ENCODE data around the gene AUP1. TPM values are rescaled to one million over a fixed set of nuclear protein-coding genes. Genes with fewer than 3 reads are reported as not detected.
A peak's percentile ranks its signal among the peaks of the same experiment; 100 is the strongest.

Gene AUP1
- total and polyA plus RNA-seq, 5 experiments from 2014 or later, result 79.5 to 184 (median 88.9) TPM

DNA sequence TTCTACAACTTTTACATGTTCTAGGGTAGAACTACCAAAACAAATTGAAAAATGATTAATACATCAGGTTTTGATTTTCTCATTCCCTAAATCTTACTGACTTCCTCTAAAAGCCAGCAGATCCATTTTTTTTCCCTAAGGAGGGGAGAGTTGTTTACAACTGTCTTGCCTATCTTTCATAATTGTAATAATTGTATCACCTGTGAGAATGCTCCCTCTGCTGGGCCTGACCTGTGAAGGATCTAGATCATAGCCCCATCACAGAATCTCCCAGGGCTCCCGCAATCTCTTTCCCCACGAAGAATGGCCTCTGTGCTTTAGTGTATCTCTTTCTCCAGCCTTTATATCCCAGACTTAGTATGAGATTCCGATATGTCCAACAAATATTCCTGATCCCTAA lies 15.1 kb upstream of the AUP1 start:
- H3K4me3 Mint-ChIP-seq, result no peak overlapping the region
- POLR2A ChIA-PET, result no interaction called here
- no peak for ATAC-seq

DNA sequence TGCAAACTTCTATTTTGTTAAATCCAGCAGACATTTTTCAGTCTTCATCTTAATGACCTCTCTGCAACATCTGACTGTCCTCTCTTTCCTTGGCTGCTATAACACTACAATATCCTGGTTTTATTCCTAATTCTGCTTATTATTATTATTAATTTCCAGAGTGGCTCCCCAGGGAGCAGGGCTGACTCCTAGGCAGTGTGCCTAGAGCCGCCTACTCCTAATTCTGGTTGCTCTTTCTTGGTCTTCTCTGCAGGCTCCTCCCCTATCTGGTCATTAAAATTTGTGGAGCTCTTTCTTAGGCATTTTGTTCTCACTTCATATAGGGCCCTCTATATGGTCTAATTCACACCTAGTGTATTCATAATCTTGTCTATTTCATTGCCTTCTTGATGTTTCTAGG lies 13.5 kb upstream of the AUP1 start:
- H3K27ac Mint-ChIP-seq, result no peak overlapping the region
- peaks cover 0 to 10% (median 1%) of the 10 kb centered on the region in 4 donors for H3K4me1 Mint-ChIP-seq
- peaks cover 0 to 2% (median 2%) of the 10 kb centered on the region in 3 donors for H3K36me3 Mint-ChIP-seq
- H3K4me3 Mint-ChIP-seq, result no peak overlapping the region
- POLR2A ChIA-PET, result interaction anchor here (1.9 kb wide), 1 partner anchor 14 kb away, joined by 7 read pairs; the partner anchor contains the start of genes AUP1 and HTRA2
- ATAC-seq (no peak), DNase-seq (no peak)
- H3K27me3 Mint-ChIP-seq, result peaks cover 30 to 67% (median 33%) of the 10 kb centered on the region in 5 donors
- no peaks in the 10 kb centered on the region for H3K9me3 Mint-ChIP-seq

More for the DNA sequence above, 15.1 kb upstream of the AUP1 start:
- DNase-seq, result no peak
- H3K27me3 Mint-ChIP-seq, result peaks cover 33 to 69% (median 36%) of the 10 kb centered on the region in 5 donors
- H3K36me3 Mint-ChIP-seq, result peaks cover 2 to 4% (median 2%) of the 10 kb centered on the region in 3 donors
- H3K9me3 Mint-ChIP-seq, result no peaks in the 10 kb centered on the region
- peak overlapping the region in 1 of 10 donors; percentile 23 for H3K27ac Mint-ChIP-seq
- H3K4me1 Mint-ChIP-seq, result peaks cover 0 to 11% (median 11%) of the 10 kb centered on the region in 4 donors

DNA sequence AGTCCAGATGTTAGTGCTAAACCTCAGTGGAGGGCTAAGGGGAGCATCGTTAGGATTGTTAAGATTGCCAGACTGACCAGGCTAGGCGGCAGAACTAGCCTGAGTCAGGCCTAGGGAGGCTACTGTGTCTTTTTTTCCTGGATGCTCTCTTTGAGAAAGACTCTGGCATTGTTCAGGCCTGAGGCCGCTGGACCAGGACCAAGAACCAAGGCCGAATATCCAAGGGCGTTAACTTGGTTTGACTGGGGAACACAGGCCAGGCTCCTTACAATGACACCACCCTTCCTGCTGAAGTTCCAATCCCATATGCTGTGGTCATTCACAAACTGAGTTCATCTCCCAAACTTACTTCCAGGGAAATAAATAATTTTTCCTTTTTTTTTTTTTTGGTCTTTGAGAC lies 10.8 kb upstream of the AUP1 start:
- POLR2A ChIA-PET, result interaction anchor here (1.1 kb wide), 1 partner anchor 9 kb away, joined by 3 read pairs; no protein-coding TSS in a partner anchor
- DNase-seq, result no peak
- H3K27ac Mint-ChIP-seq, result no peak overlapping the region
- H3K36me3 Mint-ChIP-seq, result peaks cover 0 to 2% (median 2%) of the 10 kb centered on the region in 3 donors
- peaks cover 0 to 8% (median 3%) of the 10 kb centered on the region in 4 donors for H3K4me1 Mint-ChIP-seq
- ATAC-seq, result no peak
- H3K4me3 Mint-ChIP-seq, result no peak overlapping the region
- H3K9me3 Mint-ChIP-seq, result no peaks in the 10 kb centered on the region
- peaks cover 19 to 44% (median 22%) of the 10 kb centered on the region in 5 donors for H3K27me3 Mint-ChIP-seq

DNA sequence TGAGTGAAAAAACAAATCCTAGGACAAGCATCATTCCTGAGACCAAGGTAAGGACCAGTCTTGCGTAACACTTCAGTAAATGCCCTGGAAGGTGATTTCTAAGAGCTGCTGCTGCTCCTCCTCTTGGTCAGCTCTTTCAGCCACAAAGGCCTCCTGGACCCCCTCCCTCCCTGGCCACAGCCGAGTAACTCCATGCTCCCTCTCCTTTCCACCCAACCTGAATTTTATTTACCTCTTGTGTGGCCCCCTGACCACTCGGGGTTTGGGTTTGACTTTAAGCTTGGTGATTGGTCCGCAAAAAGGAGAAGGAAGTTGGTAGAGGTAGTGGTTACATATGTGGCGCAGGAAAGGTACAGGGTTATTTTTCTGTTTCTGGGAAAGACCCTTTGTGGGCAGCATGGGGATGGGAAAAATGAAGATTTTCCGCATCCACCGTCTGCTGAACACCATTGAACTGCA lies 9.4 kb upstream of the AUP1 start:
- no peak for ATAC-seq
- H3K9me3 Mint-ChIP-seq, result no peaks in the 10 kb centered on the region
- DNase-seq, result no peak
- POLR2A ChIA-PET, result interaction anchor here (0.6 to 1.2 kb wide), 3 partner anchors 9 to 81 kb away, joined by 3 to 4 read pairs (median 3); partner anchors contain the start of genes AUP1, HTRA2 and WBP1
- H3K4me3 Mint-ChIP-seq, result peak overlapping the region in 1 of 10 donors; percentile 52
- H3K36me3 Mint-ChIP-seq, result peaks cover 0 to 2% (median 2%) of the 10 kb centered on the region in 3 donors
- H3K27me3 Mint-ChIP-seq, result peaks cover 16 to 42% (median 22%) of the 10 kb centered on the region in 5 donors
- H3K27ac Mint-ChIP-seq, result no peak overlapping the region
- H3K4me1 Mint-ChIP-seq, result peaks cover 0 to 8% (median 3%) of the 10 kb centered on the region in 4 donors

DNA sequence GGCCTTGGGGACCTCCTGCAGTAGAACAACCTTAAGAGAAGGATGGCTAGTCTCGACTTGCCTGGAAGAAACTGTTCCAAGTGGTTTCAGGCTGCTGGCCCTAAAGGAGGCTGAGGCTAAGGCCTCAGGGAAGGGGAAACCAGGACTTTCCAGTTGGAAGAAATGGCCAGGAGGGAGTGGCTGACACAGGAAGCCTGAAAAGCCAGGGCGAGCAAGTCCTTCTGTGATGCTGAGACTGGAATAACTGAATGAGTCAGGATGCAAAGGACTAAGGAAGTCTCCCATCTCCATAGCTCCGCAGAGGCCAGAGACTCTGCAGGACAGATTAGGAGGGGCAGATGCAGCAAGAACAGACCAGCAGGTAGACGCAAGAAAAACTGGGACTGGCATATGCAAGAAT lies 7.6 kb upstream of the AUP1 start:
- Mint-ChIP-seq H3K4me1 (peaks cover 4 to 10% (median 8%) of the 10 kb centered on the region in 4 donors), H3K36me3 (peaks cover 0 to 8% (median 3%) of the 10 kb centered on the region in 3 donors), H3K27me3 (peaks cover 7 to 31% (median 13%) of the 10 kb centered on the region in 5 donors), H3K27ac (no peak overlapping the region), H3K4me3 (no peak overlapping the region), H3K9me3 (no peaks in the 10 kb centered on the region)
- no peak for DNase-seq
- no peak for ATAC-seq
- POLR2A ChIA-PET, result no interaction called here

DNA sequence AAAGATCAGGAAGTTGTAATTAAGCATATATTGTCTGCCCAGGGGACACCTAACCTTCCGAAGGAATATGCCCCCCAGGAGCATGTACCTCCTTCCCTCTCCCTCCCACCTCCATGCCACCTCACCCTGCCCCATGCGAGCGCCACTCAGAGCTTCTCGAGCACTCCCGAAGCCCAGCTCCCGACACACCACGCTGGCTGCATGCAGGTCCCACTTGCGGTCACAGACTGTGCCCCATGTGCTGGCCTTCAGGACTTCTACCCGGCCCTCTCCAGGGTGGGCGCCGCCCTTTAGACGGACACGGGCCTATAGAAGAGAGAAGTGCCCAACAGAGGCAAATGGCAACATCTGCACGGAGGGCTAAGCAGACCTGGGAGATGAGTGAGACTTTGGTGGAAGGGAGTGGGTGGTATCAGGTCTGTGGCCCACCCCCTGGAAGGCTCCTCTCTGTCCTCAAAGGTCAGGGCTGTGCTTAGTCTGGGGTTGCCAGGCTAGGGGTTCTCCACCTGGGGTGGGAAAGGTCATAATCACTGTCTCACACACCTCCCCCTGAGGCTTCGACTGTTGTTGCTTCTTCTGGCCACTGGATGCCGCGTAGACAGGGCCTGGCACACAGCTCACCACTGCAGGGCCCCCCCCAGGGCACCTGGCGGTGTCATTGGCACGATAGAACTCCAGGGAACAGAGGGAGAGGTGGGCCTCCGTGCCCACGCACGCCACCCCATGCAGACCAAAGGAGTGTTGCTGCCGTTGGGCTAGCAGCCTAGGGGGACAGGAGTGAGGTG lies 6.9 kb upstream of the AUP1 start:
- Mint-ChIP-seq H3K27me3 (peaks cover 7 to 27% (median 12%) of the 10 kb centered on the region in 5 donors), H3K36me3 (peaks cover 0 to 10% (median 3%) of the 10 kb centered on the region in 3 donors), H3K27ac (no peak overlapping the region), H3K4me1 (peaks cover 11 to 18% (median 15%) of the 10 kb centered on the region in 4 donors), H3K9me3 (no peaks in the 10 kb centered on the region), H3K4me3 (no peak overlapping the region)
- POLR2A ChIA-PET, result interaction anchor here (1.5 kb wide), 1 partner anchor 13 kb away, joined by 3 read pairs; no protein-coding TSS in a partner anchor
- ATAC-seq (no peak), DNase-seq (no peak)

DNA sequence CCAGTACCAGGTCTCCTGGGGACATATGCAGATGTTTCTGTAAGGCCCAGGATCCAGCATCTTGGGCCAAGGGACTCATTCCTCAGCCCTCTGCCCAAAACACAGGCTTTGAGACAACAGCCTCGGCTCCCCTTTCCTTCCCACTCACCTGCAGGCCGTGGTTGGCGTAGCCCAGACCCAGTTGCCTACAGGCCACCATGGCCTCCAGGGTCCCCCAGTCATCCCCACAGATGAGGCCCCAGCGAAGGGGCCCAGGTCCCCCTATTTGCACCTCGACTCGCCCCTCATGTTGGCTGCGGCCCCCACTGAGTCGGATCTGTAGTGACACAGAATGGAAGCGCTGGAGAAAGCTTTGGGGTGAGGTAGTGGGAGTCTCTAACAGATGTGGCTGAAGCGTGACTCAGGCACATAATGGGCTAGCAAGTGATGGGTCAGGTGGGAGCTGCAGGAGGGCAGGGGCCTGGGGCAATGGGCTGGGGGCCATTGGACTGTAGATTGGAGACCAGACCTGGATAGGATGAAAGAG lies 6.0 kb upstream of the AUP1 start:
- H3K9me3 Mint-ChIP-seq, result no peaks in the 10 kb centered on the region
- H3K4me1 Mint-ChIP-seq, result peaks cover 19 to 26% (median 21%) of the 10 kb centered on the region in 4 donors
- peaks cover 5 to 22% (median 12%) of the 10 kb centered on the region in 5 donors for H3K27me3 Mint-ChIP-seq
- ATAC-seq, result no peak
- peaks cover 0 to 8% (median 3%) of the 10 kb centered on the region in 3 donors for H3K36me3 Mint-ChIP-seq
- POLR2A ChIA-PET, result interaction anchor here (1.5 kb wide), 1 partner anchor 14 kb away, joined by 3 read pairs; no protein-coding TSS in a partner anchor
- peak overlapping the region in 2 of 10 donors; percentile 31 to 43 for H3K27ac Mint-ChIP-seq
- no peak overlapping the region for H3K4me3 Mint-ChIP-seq
- DNase-seq, result no peak

DNA sequence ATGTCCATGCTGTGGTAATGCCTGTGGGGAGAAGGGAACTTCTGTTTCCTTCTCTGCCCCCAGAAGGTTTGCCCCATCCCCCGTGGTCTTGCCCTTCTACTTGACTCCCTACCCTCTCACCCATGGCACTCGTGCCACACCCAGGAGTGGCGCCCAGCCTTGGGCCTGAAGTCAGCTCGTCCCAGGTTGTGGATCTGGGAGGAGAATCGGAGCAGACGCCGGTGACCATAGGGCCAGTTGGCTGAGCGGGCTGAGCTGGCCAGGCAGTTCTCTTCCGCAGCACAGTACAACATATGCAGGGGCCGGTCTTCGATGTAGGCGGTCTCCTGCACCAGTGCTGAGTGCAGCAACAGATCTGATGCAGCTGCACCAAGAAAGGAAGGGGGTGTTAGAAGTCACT lies 4.9 kb upstream of the AUP1 start:
- H3K27me3 Mint-ChIP-seq, result peaks cover 3 to 15% (median 8%) of the 10 kb centered on the region in 5 donors
- no peak overlapping the region for H3K4me3 Mint-ChIP-seq
- POLR2A ChIA-PET, result interaction anchor here (5.7 kb wide), 1 partner anchor 77 kb away, joined by 45 read pairs; the partner anchor contains the start of genes INO80B and WBP1
- H3K36me3 Mint-ChIP-seq, result peaks cover 0 to 8% (median 3%) of the 10 kb centered on the region in 3 donors
- H3K9me3 Mint-ChIP-seq, result no peaks in the 10 kb centered on the region
- H3K27ac Mint-ChIP-seq, result no peak overlapping the region
- peaks cover 19 to 28% (median 22%) of the 10 kb centered on the region in 4 donors for H3K4me1 Mint-ChIP-seq
- DNase-seq (no peak), ATAC-seq (no peak)

DNA sequence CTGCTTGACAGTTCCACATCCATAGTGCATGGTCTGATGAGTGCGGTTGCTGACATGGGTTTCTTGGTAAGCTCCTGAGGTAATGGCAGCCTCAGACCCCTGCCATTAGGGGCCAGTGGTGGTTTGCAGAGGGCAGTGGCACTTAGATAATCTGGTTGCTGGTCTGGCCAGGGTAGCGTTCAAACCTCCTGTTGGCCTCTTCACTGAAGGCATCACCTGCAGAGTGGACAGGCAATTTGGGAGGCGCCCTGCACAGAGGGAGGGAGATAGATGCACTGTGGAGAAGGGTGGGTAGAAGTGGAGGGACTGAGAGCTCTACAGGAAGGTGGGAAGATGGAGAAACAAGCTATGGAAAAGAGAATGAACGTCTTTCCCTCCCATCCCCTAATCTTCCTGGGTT lies 4.0 kb upstream of the AUP1 start:
- no peak for ATAC-seq
- H3K9me3 Mint-ChIP-seq, result no peaks in the 10 kb centered on the region
- POLR2A ChIA-PET, result interaction anchor here (0.6 to 5.7 kb wide), 2 partner anchors 48 to 76 kb away, joined by 3 to 45 read pairs; partner anchors contain the start of genes INO80B and WBP1
- no peak for DNase-seq
- H3K27ac Mint-ChIP-seq, result peak overlapping the region in 1 of 10 donors; percentile 73
- peaks cover 0 to 8% (median 3%) of the 10 kb centered on the region in 3 donors for H3K36me3 Mint-ChIP-seq
- peaks cover 0 to 5% (median 0%) of the 10 kb centered on the region in 5 donors for H3K27me3 Mint-ChIP-seq
- H3K4me1 Mint-ChIP-seq, result peaks cover 20 to 30% (median 26%) of the 10 kb centered on the region in 4 donors
- no peak overlapping the region for H3K4me3 Mint-ChIP-seq

DNA sequence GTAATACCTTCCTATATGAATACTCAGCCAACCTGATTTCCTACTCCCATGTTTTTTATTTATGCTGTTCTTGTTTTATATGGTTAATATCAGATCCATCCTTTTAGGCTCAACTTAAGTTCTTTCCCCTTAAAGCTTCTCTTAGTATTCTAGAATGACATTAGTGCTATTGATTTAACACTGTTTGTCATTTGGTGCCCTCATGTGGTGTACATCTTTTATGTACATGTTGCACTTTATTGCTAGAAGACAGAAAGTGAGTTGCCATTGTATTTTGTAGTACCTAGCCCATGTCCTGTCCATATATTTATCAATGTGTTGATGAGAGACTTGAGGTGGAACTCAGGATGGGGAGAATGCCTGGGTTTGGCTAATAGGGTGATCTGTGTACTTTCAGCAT lies 2.7 kb upstream of the AUP1 start:
- peaks cover 0 to under 1% (median 0%) of the 10 kb centered on the region in 5 donors for H3K27me3 Mint-ChIP-seq
- peak overlapping the region in 9 of 10 donors; percentile 1 to 97 (median 49) for H3K27ac Mint-ChIP-seq
- peaks cover 0 to 20% (median 8%) of the 10 kb centered on the region in 3 donors for H3K36me3 Mint-ChIP-seq
- no peaks in the 10 kb centered on the region for H3K9me3 Mint-ChIP-seq
- POLR2A ChIA-PET, result interaction anchor here (1.9 to 5.7 kb wide), 3 partner anchors 50 to 75 kb away, joined by 8 to 45 read pairs (median 31); partner anchors contain the start of genes CCDC142, INO80B, MRPL53 and TTC31
- H3K4me1 Mint-ChIP-seq, result peaks cover 23 to 40% (median 37%) of the 10 kb centered on the region in 4 donors
- H3K4me3 Mint-ChIP-seq, result peak overlapping the region in 9 of 10 donors; percentile 20 to 89 (median 68)
- ATAC-seq, result no peak
- DNase-seq, result peak in 2 of 10 donors; percentile 50 to 53

DNA sequence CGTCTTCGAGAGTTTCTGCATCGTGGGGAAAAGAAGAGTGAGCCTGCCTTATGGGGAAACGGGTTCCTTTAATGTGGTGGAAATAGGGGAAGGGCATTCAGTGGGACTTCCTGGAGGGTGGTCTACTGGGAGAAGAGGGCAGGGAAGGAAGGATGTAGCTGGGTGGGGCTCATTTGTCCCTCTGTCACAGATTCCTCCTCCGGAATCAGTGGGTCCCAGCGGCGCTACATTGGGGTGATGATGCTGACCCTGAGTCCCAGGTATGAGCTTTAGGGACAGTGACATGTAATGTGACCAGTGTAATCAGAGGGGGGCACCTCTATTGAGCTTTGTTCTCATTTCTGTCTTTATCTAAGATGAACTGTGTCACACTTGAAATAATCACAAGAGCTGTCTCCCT lies 2.2 kb upstream of the AUP1 start:
- Mint-ChIP-seq H3K4me3 (peak overlapping the region in 8 of 10 donors; percentile 25 to 96 (median 90)), H3K27me3 (no peaks in the 10 kb centered on the region), H3K27ac (peak overlapping the region in 8 of 10 donors; percentile 26 to 97 (median 66)), H3K9me3 (no peaks in the 10 kb centered on the region), H3K36me3 (peaks cover 0 to 25% (median 14%) of the 10 kb centered on the region in 3 donors), H3K4me1 (peaks cover 22 to 43% (median 40%) of the 10 kb centered on the region in 4 donors)
- POLR2A ChIA-PET, result interaction anchor here (1.1 to 5.7 kb wide), 5 partner anchors 8 to 74 kb away, joined by 3 to 45 read pairs (median 31); partner anchors contain the start of genes CCDC142, INO80B, MRPL53 and TLX2
- no peak for ATAC-seq
- DNase-seq, result no peak
